GM12878 (cell line): ENCODE measurements around the gene NPB. TPM values are rescaled to one million over a fixed set of nuclear protein-coding genes. Genes with fewer than 3 reads are reported as not detected.

Source experiments
- ATAC-seq: fragments of 200-7000 bp; cut with Tn5 transposase; 3 replicates; pipeline ENCODE4 v1.9.1; 2020; ENCODE audit warnings: mild to moderate bottlenecking, moderate library complexity
- BruUV-seq: library from RNA; stranded (reverse); fragments of 400-500 nt; replicated peaks from 2 replicates; lab custom pipeline; 2021; lab: Mats Ljungman, UMichigan
- CTCF ChIA-PET: fragments of 300-600 bp; sonication (Branson Sonifier 250); formaldehyde crosslinking; extraction: SDS; loops from one replicate; lab custom pipeline; 2021; ENCODE audit warnings: inconsistent platforms; lab: Yijun Ruan, JAX
- POLR2A ChIA-PET: fragments of 350-600 bp; formaldehyde crosslinking; extraction: SDS; loops from one replicate; lab custom pipeline; 2021; ENCODE audit warnings: inconsistent platforms; lab: Charles Lee
- RAD21 ChIA-PET: fragments of 300-600 bp; sonication (Branson Sonifier 250); formaldehyde crosslinking; loops from one replicate; lab custom pipeline; 2023; ENCODE audit warnings: antibody characterized with exemption; ENCODE audit not compliant: unreplicated experiment; lab: Charles Lee
- SMC1A ChIA-PET: fragments of 300-600 bp; sonication (Branson Sonifier 250); formaldehyde crosslinking; loops from one replicate; lab custom pipeline; 2023; ENCODE audit not compliant: unreplicated experiment, uncharacterized antibody; lab: Charles Lee
- DNase-seq: peaks from one replicate; pipeline ENCODE4 v3.0.0-alpha.2; 2011; ENCODE audit warnings: low read depth, low spot score
- FAIRE-seq: peaks from 3 replicates; lab custom pipeline; 2011; peaks lifted over from hg19 to GRCh38; lab: Jason Lieb, UNC
- H2AFZ ChIP-seq: 2 replicates; pipeline ENCODE4 v1.6.0; 2011; ENCODE audit warnings: low read depth, low read length, control low read depth; ENCODE audit not compliant: control insufficient read depth
- H3K27ac ChIP-seq: 2 replicates; pipeline ENCODE4 v1.5.1; 2011; ENCODE audit warnings: control low read depth; ENCODE audit not compliant: control insufficient read depth, insufficient read depth
- H3K27me3 ChIP-seq, 2 experiments: replicated peaks in 1 of 2; 2 replicates each; pipeline versions ENCODE4 v1.6.0 to v1.6.1; 2011; ENCODE audit warnings: low read length in 1 of 2; ENCODE audit not compliant: control insufficient read depth in 2 of 2, insufficient read depth in 2 of 2
- H3K36me3 ChIP-seq, 2 experiments: 2 replicates each; pipeline ENCODE4 v1.5.1; 2011; ENCODE audit warnings: low read length in 1 of 2; ENCODE audit not compliant: control insufficient read depth in 2 of 2, insufficient read depth in 2 of 2
- H3K4me1 ChIP-seq: 2 replicates; pipeline ENCODE4 v1.6.1; 2011; ENCODE audit warnings: mild to moderate bottlenecking, low read length, moderate library complexity, mixed read lengths; ENCODE audit not compliant: control insufficient read depth, insufficient read depth
- H3K4me2 ChIP-seq: 2 replicates; pipeline ENCODE4 v1.6.0; 2011; ENCODE audit warnings: control low read depth; ENCODE audit not compliant: control insufficient read depth, insufficient read depth
- H3K4me3 ChIP-seq: fragments of 200-600 bp; sonication (generic); 2 replicates; pipeline ENCODE4 v1.5.1; 2016
- H3K79me2 ChIP-seq: 2 replicates; pipeline ENCODE4 v1.6.0; 2011; ENCODE audit warnings: low read length; ENCODE audit not compliant: control insufficient read depth, insufficient read depth
- H3K9ac ChIP-seq: 2 replicates; pipeline ENCODE4 v1.8.0; 2011; ENCODE audit warnings: low read length, control low read depth, mixed read lengths; ENCODE audit not compliant: control insufficient read depth, insufficient read depth
- H3K9me3 ChIP-seq: replicated peaks from 3 replicates; pipeline ENCODE4 v1.5.1; 2011; ENCODE audit warnings: mild to moderate bottlenecking, low read length; ENCODE audit not compliant: control insufficient read depth, insufficient read depth
- H4K20me1 ChIP-seq: 2 replicates; pipeline ENCODE4 v1.6.0; 2011; ENCODE audit not compliant: control insufficient read depth, insufficient read depth
- EED ChIP-seq: sonication (generic); IDR thresholded peaks from 2 replicates; pipeline ENCODE4 v1.6.1; 2016; ENCODE audit warnings: antibody characterized with exemption, low read depth
- ETV6 ChIP-seq, 2 experiments: fragments of 450-650 bp in 1 of 2; IDR thresholded peaks in 1 of 2; conservative IDR thresholded peaks in 1 of 2; 2 replicates each; pipeline ENCODE4 v1.6.1; 2014; ENCODE audit warnings: antibody characterized with exemption in 1 of 2, borderline replicate concordance in 1 of 2, low read depth in 1 of 2, mild to moderate bottlenecking in 1 of 2, moderate library complexity in 1 of 2
- FOS ChIP-seq: IDR thresholded peaks from 3 replicates; pipeline ENCODE4 v1.6.1; 2011; ENCODE audit warnings: borderline replicate concordance; ENCODE audit not compliant: insufficient read length; ENCODE audit errors: extremely low read depth
- GABPA ChIP-seq: IDR thresholded peaks from 2 replicates; pipeline ENCODE4 v1.6.1; 2014; ENCODE audit warnings: antibody characterized with exemption, low read depth, mild to moderate bottlenecking, inconsistent platforms
- GATAD2B ChIP-seq: fragments of 450-650 bp; conservative IDR thresholded peaks from 2 replicates; pipeline ENCODE4 v1.6.1; 2017; ENCODE audit warnings: low read depth, mild to moderate bottlenecking, moderate library complexity
- MYC ChIP-seq: IDR thresholded peaks from 2 replicates; pipeline ENCODE4 v1.6.1; 2011; ENCODE audit warnings: mild to moderate bottlenecking, low read length, moderate library complexity, inconsistent platforms; ENCODE audit not compliant: insufficient read depth, insufficient replicate concordance, insufficient read length, severe bottlenecking
- NBN ChIP-seq: fragments of 450-650 bp; IDR thresholded peaks from 2 replicates; pipeline ENCODE4 v1.6.1; 2016
- RUNX3 ChIP-seq: IDR thresholded peaks from 2 replicates; pipeline ENCODE4 v1.6.1; 2012; ENCODE audit warnings: low read length, inconsistent platforms
- SUPT20H ChIP-seq: IDR thresholded peaks from 2 replicates; pipeline ENCODE4 v1.6.1; 2011; ENCODE audit warnings: low read depth, mild to moderate bottlenecking, low read length, moderate library complexity, borderline replicate concordance; ENCODE audit not compliant: control insufficient read depth
- WGBS: methylation state at CpG from one replicate; pipeline ENCODE4 v1.1.6; 2016; ENCODE audit warnings: low lambda C conversion rate; ENCODE audit not compliant: insufficient replicate concordance, insufficient coverage; ENCODE audit errors: missing lambda C conversion rate; 5-methylcytosine and 5-hydroxymethylcytosine counted together
- in situ Hi-C: fragments of 300-500 bp; cut with MboI; formaldehyde crosslinking; loops from 9 replicates; pipeline ENCODE4 v1.14.3; 2018; ENCODE audit warnings: mixed read lengths
- intact Hi-C: fragments of 100-400 bp; cut with micrococcal nuclease; formaldehyde crosslinking; loops from one replicate; pipeline ENCODE4 v1.14.2; 2022; ENCODE audit not compliant: unreplicated experiment
- polyA plus RNA-seq, 11 experiments: library from polyadenylated mRNA; depleted of rRNA in 4 of 11; unstranded in 6 of 11; stranded (reverse) in 5 of 11; fragments of >200 nt; fragmentation: Nextera tagmentation in 4 of 11; fragmentation: Illumina TruSeq in 1 of 11; extraction: Ambion mirVana in 4 of 11; extraction: Trizol in 1 of 11; gene quantifications; 1 replicate in 1 of 11; 2 replicates in 10 of 11; pipeline versions ENCODE4 v1.2.1 to v1.2.3, GENCODE V29; 2011 to 2016; ENCODE audit warnings: inconsistent platforms in 2 of 11, missing spikeins in 2 of 11, low read depth in 1 of 11
- total RNA-seq, 4 experiments: library from RNA; depleted of rRNA in 3 of 4; stranded (reverse); fragments of >200 nt in 3 of 4; fragmentation: Illumina TruSeq in 1 of 4; extraction: Trizol in 1 of 4; gene quantifications; 2 replicates each; pipeline versions ENCODE4 v1.2.1 to v1.2.3, GENCODE V29; 2013 to 2021
- TF ChIP-seq, protein P1 (sequence below): fragments of 450-650 bp; IDR thresholded peaks from 2 replicates; pipeline ENCODE4 v1.6.1; 2016; ENCODE audit warnings: mild to moderate bottlenecking, moderate library complexity, borderline replicate concordance
- TF ChIP-seq, protein P2 (sequence below): fragments of 450-650 bp; IDR thresholded peaks from 2 replicates; pipeline ENCODE4 v1.6.1; 2017; ENCODE audit warnings: mild to moderate bottlenecking, moderate library complexity
- TF ChIP-seq, protein P3 (sequence below): IDR thresholded peaks from 2 replicates; pipeline ENCODE4 v1.6.1; 2011; ENCODE audit warnings: low read depth, low read length, improper control_type of control experiment, borderline replicate concordance

The NPB gene
- total and polyA plus RNA-seq, 10 of the 15 experiments (the other 5 are each of a cell fraction or from before 2014, with no cell fraction given), result 0.03 to 0.40 (median 0.15) TPM; not detected in 2

DNA sequence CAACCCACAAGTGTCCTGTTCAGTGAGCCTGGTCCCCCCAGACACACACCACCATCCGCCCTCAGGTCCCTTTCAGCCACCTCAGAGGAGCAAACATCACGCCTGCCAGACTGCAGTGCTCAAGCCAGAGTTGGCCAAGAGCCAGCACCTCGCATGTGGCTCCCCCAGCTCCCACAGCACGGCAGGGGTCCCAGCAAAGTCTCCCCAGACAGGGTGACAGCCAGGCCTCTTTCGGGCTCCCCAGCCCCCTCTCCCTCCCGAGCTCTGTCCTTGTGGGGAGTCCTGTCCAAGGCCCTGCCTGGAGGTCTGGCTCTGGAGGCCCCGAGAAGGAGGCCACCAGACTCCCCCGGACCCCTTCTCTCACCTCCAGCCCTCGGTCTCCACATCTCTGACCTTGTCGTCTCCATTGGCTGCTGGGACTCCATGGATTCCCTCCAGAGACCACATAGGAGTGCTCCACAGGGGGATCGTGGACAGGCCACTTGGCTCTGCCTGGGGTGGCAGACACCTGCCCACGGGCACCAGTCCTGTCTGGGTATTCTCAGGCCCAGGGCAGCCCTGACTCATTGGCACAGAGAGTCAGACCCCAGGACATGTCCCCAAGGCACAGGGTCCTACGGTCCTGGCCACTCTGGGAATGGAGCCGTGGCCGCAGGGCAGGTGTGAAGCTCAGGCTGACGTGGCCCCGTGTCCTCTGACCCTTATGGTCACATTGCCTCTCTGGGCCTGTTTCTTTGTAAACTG, 46.8 kb downstream of the NPB start:
- 27% methylated on average over 17 of the region's 17 CpGs for WGBS
- no peak for DNase-seq
- Histone ChIP-seq H3K9me3 (no peaks in the 10 kb centered on the region), H3K9ac (no peak overlapping the region), H4K20me1 (no peaks in the 10 kb centered on the region), H3K4me3 (no peak overlapping the region), H2AFZ (no peak overlapping the region), H3K79me2 (no peaks in the 10 kb centered on the region), H3K4me1 (no peaks in the 10 kb centered on the region), H3K27ac (no peak overlapping the region), H3K36me3 (no peaks in the 10 kb centered on the region), H3K4me2 (no peak overlapping the region), H3K27me3 (no peaks in the 10 kb centered on the region)
- no peak for FAIRE-seq
- POLR2A ChIA-PET, result no interaction called here
- SMC1A ChIA-PET, result no interaction called here
- RAD21 ChIA-PET, result interaction anchor here (1.7 kb wide), 1 partner anchor 11 kb away, joined by 4 read pairs; no protein-coding TSS in a partner anchor
- in situ Hi-C loops (no loop called here), intact Hi-C loops (no loop called here)
- CTCF ChIA-PET, result interaction anchor here (0.8 kb wide), 2 partner anchors 73 kb away, joined by 3 read pairs; no protein-coding TSS in a partner anchor
- ATAC-seq, result no peak
- no TSS peak for BruUV-seq
- TF ChIP-seq EED (no peak), MYC (no peak), FOS (no peak), GABPA (no peak), ETV6 (conservative IDR thresholded peaks at IDR 0.05 in 1 of 2, IDR thresholded peaks at IDR 0.05 in 1 of 2; ENCODE audit: borderline replicate concordance in 1 of 2, low read depth in 1 of 2) (no peak), RUNX3 (no peak), NBN (no peak), GATAD2B (no peak), SUPT20H (no peak)
- TF ChIP-seq, protein P1, sequence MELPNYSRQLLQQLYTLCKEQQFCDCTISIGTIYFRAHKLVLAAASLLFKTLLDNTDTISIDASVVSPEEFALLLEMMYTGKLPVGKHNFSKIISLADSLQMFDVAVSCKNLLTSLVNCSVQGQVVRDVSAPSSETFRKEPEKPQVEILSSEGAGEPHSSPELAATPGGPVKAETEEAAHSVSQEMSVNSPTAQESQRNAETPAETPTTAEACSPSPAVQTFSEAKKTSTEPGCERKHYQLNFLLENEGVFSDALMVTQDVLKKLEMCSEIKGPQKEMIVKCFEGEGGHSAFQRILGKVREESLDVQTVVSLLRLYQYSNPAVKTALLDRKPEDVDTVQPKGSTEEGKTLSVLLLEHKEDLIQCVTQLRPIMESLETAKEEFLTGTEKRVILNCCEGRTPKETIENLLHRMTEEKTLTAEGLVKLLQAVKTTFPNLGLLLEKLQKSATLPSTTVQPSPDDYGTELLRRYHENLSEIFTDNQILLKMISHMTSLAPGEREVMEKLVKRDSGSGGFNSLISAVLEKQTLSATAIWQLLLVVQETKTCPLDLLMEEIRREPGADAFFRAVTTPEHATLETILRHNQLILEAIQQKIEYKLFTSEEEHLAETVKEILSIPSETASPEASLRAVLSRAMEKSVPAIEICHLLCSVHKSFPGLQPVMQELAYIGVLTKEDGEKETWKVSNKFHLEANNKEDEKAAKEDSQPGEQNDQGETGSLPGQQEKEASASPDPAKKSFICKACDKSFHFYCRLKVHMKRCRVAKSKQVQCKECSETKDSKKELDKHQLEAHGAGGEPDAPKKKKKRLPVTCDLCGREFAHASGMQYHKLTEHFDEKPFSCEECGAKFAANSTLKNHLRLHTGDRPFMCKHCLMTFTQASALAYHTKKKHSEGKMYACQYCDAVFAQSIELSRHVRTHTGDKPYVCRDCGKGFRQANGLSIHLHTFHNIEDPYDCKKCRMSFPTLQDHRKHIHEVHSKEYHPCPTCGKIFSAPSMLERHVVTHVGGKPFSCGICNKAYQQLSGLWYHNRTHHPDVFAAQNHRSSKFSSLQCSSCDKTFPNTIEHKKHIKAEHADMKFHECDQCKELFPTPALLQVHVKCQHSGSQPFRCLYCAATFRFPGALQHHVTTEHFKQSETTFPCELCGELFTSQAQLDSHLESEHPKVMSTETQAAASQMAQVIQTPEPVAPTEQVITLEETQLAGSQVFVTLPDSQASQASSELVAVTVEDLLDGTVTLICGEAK, result no peak
- TF ChIP-seq, protein P2, sequence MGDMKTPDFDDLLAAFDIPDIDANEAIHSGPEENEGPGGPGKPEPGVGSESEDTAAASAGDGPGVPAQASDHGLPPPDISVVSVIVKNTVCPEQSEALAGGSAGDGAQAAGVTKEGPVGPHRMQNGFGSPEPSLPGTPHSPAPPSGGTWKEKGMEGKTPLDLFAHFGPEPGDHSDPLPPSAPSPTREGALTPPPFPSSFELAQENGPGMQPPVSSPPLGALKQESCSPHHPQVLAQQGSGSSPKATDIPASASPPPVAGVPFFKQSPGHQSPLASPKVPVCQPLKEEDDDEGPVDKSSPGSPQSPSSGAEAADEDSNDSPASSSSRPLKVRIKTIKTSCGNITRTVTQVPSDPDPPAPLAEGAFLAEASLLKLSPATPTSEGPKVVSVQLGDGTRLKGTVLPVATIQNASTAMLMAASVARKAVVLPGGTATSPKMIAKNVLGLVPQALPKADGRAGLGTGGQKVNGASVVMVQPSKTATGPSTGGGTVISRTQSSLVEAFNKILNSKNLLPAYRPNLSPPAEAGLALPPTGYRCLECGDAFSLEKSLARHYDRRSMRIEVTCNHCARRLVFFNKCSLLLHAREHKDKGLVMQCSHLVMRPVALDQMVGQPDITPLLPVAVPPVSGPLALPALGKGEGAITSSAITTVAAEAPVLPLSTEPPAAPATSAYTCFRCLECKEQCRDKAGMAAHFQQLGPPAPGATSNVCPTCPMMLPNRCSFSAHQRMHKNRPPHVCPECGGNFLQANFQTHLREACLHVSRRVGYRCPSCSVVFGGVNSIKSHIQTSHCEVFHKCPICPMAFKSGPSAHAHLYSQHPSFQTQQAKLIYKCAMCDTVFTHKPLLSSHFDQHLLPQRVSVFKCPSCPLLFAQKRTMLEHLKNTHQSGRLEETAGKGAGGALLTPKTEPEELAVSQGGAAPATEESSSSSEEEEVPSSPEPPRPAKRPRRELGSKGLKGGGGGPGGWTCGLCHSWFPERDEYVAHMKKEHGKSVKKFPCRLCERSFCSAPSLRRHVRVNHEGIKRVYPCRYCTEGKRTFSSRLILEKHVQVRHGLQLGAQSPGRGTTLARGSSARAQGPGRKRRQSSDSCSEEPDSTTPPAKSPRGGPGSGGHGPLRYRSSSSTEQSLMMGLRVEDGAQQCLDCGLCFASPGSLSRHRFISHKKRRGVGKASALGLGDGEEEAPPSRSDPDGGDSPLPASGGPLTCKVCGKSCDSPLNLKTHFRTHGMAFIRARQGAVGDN, result no peak
- TF ChIP-seq, protein P3, sequence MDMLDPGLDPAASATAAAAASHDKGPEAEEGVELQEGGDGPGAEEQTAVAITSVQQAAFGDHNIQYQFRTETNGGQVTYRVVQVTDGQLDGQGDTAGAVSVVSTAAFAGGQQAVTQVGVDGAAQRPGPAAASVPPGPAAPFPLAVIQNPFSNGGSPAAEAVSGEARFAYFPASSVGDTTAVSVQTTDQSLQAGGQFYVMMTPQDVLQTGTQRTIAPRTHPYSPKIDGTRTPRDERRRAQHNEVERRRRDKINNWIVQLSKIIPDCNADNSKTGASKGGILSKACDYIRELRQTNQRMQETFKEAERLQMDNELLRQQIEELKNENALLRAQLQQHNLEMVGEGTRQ, result no peak
